ENCODE results near the gene PTPRT. TPM values are rescaled to one million over a fixed set of nuclear protein-coding genes. Genes with fewer than 3 reads are reported as not detected.

Gene PTPRT
- total RNA-seq, 1 donor from 2014 or later = not detected

- intact Hi-C loops (cut with DNase I) = no loop called here
Observed at GRCh38 chr20:43102394-43102793, 87.3 kb downstream of the PTPRT start.

GRCh38 chr20:43096931-43097260 lies 92.8 kb downstream of the PTPRT start:
- no peaks in the 10 kb centered on the region for H3K36me3 ChIP-seq
- no peak for DNase-seq (ENCODE audit: extremely low spot score in 2 of 2)
- H3K27me3 ChIP-seq = no peaks in the 10 kb centered on the region
- no peak overlapping the region for H3K4me3 ChIP-seq
- H3K27ac ChIP-seq = no peak overlapping the region
- no peaks in the 10 kb centered on the region for H3K4me1 ChIP-seq
- intact Hi-C loops (cut with DNase I) = no loop called here
- TF ChIP-seq POLR2A (IDR thresholded peaks at IDR 0.05) (no peak), CTCF (IDR thresholded peaks at IDR 0.05) (no peak), POLR2AphosphoS5 (IDR thresholded peaks at IDR 0.05; ENCODE audit: insufficient read depth in 1 of 2, low read depth in 1 of 2) (no peak)
- no peaks in the 10 kb centered on the region for H3K9me3 ChIP-seq

More at GRCh38 chr20:43102394-43102793, 87.3 kb downstream of the PTPRT start:
- Histone ChIP-seq H3K4me3 (no peak overlapping the region), H3K27ac (no peak overlapping the region), H3K27me3 (no peaks in the 10 kb centered on the region), H3K9me3 (no peaks in the 10 kb centered on the region), H3K36me3 (no peaks in the 10 kb centered on the region), H3K4me1 (no peaks in the 10 kb centered on the region)
- no peak for DNase-seq (ENCODE audit: extremely low spot score in 2 of 2)
- TF ChIP-seq CTCF (IDR thresholded peaks at IDR 0.05) = no peak
- no peak for TF ChIP-seq POLR2AphosphoS5 (IDR thresholded peaks at IDR 0.05; ENCODE audit: insufficient read depth in 1 of 2, low read depth in 1 of 2)
- TF ChIP-seq POLR2A (IDR thresholded peaks at IDR 0.05) = no peak

GRCh38 chr20:43096126-43096930 lies 93.4 kb downstream of the PTPRT start:
- intact Hi-C loops (cut with DNase I) = no loop called here
- TF ChIP-seq CTCF (IDR thresholded peaks at IDR 0.05) (no peak), POLR2AphosphoS5 (IDR thresholded peaks at IDR 0.05; ENCODE audit: insufficient read depth in 1 of 2, low read depth in 1 of 2) (no peak), POLR2A (IDR thresholded peaks at IDR 0.05) (no peak)
- Histone ChIP-seq H3K36me3 (no peaks in the 10 kb centered on the region), H3K27ac (no peak overlapping the region), H3K27me3 (no peaks in the 10 kb centered on the region), H3K4me3 (no peak overlapping the region), H3K9me3 (no peaks in the 10 kb centered on the region), H3K4me1 (no peaks in the 10 kb centered on the region)
- DNase-seq (ENCODE audit: extremely low spot score in 2 of 2) = no peak

- DNase-seq (ENCODE audit: extremely low spot score in 2 of 2) = no peak
- H3K9me3 ChIP-seq = no peaks in the 10 kb centered on the region
- TF ChIP-seq POLR2A (IDR thresholded peaks at IDR 0.05) (no peak), CTCF (IDR thresholded peaks at IDR 0.05) (no peak), POLR2AphosphoS5 (IDR thresholded peaks at IDR 0.05; ENCODE audit: insufficient read depth in 1 of 2, low read depth in 1 of 2) (no peak)
- no peak overlapping the region for H3K4me3 ChIP-seq
- H3K27ac ChIP-seq = no peak overlapping the region
- H3K27me3 ChIP-seq = no peaks in the 10 kb centered on the region
- intact Hi-C loops (cut with DNase I) = no loop called here
- H3K36me3 ChIP-seq = no peaks in the 10 kb centered on the region
- H3K4me1 ChIP-seq = no peaks in the 10 kb centered on the region
Observed at GRCh38 chr20:43095034-43095433, 94.7 kb downstream of the PTPRT start.

- TF ChIP-seq POLR2A (IDR thresholded peaks at IDR 0.05) (no peak), CTCF (IDR thresholded peaks at IDR 0.05) (no peak), POLR2AphosphoS5 (IDR thresholded peaks at IDR 0.05; ENCODE audit: insufficient read depth in 1 of 2, low read depth in 1 of 2) (no peak)
- no peak overlapping the region for H3K4me3 ChIP-seq
- H3K9me3 ChIP-seq = no peaks in the 10 kb centered on the region
- H3K27me3 ChIP-seq = no peaks in the 10 kb centered on the region
- H3K36me3 ChIP-seq = no peaks in the 10 kb centered on the region
- no peak for DNase-seq (ENCODE audit: extremely low spot score in 2 of 2)
- no peak overlapping the region for H3K27ac ChIP-seq
- H3K4me1 ChIP-seq = no peaks in the 10 kb centered on the region
- intact Hi-C loops (cut with DNase I) = no loop called here
Observed at GRCh38 chr20:43092386-43093088, 97.2 kb downstream of the PTPRT start.
